Stomach (tissue), 9 donors: ENCODE data around the gene LRRC30. TPM values are rescaled to one million over a fixed set of nuclear protein-coding genes. Genes with fewer than 3 reads are reported as not detected.

Source experiments
- DNase-seq, 2 donors: peaks; one replicate each; pipeline versions ENCODE4 v3.0.0 to v3.0.0-alpha.2; 2013 to 2019
- H3K27ac ChIP-seq, 5 donors: fragments of 200-600 bp in 4 of 5; sonication (generic) in 4 of 5; one replicate each; pipeline ENCODE4 v1.5.1; 2013 to 2019; ENCODE audit warnings: mild to moderate bottlenecking in 1 of 5, moderate library complexity in 1 of 5
- H3K27me3 ChIP-seq, 3 donors: fragments of 200-600 bp; sonication (generic); one replicate each; pipeline ENCODE4 v1.5.1; 2017 to 2019; ENCODE audit warnings: mixed run types in 1 of 3
- H3K36me3 ChIP-seq, 4 donors: fragments of 200-600 bp; sonication (generic); 1 replicate in 3 of 4; 2 replicates in 1 of 4; pipeline ENCODE4 v1.5.1; 2016 to 2019
- H3K4me1 ChIP-seq, 4 donors: fragments of 200-600 bp; sonication (generic); one replicate each; pipeline ENCODE4 v1.5.1; 2016 to 2019
- H3K4me3 ChIP-seq, 4 donors: fragments of 200-600 bp; sonication (generic) in 3 of 4; one replicate each; pipeline ENCODE4 v1.5.1; 2016 to 2019; ENCODE audit warnings: mild to moderate bottlenecking in 1 of 4
- H3K9me3 ChIP-seq, 4 donors: fragments of 200-600 bp; sonication (generic); one replicate each; pipeline ENCODE4 v1.5.1; 2016 to 2019
- CTCF ChIP-seq, 7 experiments: fragments of 450-650 bp in 4 of 7; fragments of 200-600 bp in 3 of 7; sonication (generic) in 3 of 7; IDR thresholded peaks; one replicate each; pipeline ENCODE4 v1.5.1; 2016 to 2019; ENCODE audit warnings: antibody characterized with exemption in 7 of 7, control low read depth in 2 of 7, mild to moderate bottlenecking in 1 of 7
- EP300 ChIP-seq: sonication (generic); formaldehyde crosslinking; IDR thresholded peaks from one replicate; pipeline ENCODE4 v1.6.1; 2017; ENCODE audit warnings: antibody characterized with exemption
- POLR2A ChIP-seq, 4 donors: fragments of 450-650 bp; IDR thresholded peaks; one replicate each; pipeline ENCODE4 v1.6.1; 2016; ENCODE audit warnings: antibody characterized with exemption in 4 of 4, control low read depth in 2 of 4, mild to moderate bottlenecking in 1 of 4, moderate library complexity in 1 of 4
- POLR2AphosphoS5 ChIP-seq, 3 donors: sonication (generic); formaldehyde crosslinking; IDR thresholded peaks; one replicate each; pipeline ENCODE4 v1.6.1; 2016; ENCODE audit warnings: antibody characterized with exemption in 3 of 3
- WGBS, 5 donors: extraction: QIAGEN DNeasy Blood & Tissue Kit in 3 of 5; methylation state at CpG; one replicate each; pipeline versions ENCODE4 v1.1.5 to v1.1.7; 2013 to 2018; 5-methylcytosine and 5-hydroxymethylcytosine counted together
- intact Hi-C: fragments of 100-400 bp; cut with DNase I; formaldehyde crosslinking; loops from one replicate; pipeline ENCODE4 v1.15.1; 2023; ENCODE audit warnings: low total_unique reads
- polyA plus RNA-seq, 3 donors: library from polyadenylated mRNA; stranded (reverse); fragments of 200-250 nt; gene quantifications; one replicate each; pipeline ENCODE4 v1.2.3, GENCODE V29; 2013
- total RNA-seq, 5 donors: library from RNA; depleted of rRNA; stranded (reverse); fragments of >200 nt; gene quantifications; one replicate each; pipeline versions ENCODE4 v1.1.0 to v1.2.3, GENCODE V29; 2014 to 2016
- donor health status: healthy with polysubstance abuse.
- donor health status: Bipolar disorder and iron deficiency.
- donor health status: healthy.

Gene LRRC30
- total and polyA plus RNA-seq, 8 donors = not detected

- WGBS, 5 donors = 48 to 60% (median 56%) methylated on average over 12 of the region's 12 CpGs
- DNase-seq = peak; percentile 29 to 41
- H3K9me3 ChIP-seq = no peaks in the 10 kb centered on the region
- peaks cover 3 to 19% (median 12%) of the 10 kb centered on the region in 4 donors for H3K4me1 ChIP-seq
- no peaks in the 10 kb centered on the region for H3K36me3 ChIP-seq
- no peak overlapping the region for H3K4me3 ChIP-seq
- TF ChIP-seq POLR2A (IDR thresholded peaks at IDR 0.05) = no peak
- TF ChIP-seq POLR2AphosphoS5 (IDR thresholded peaks at IDR 0.05) = no peak
- TF ChIP-seq CTCF (IDR thresholded peaks at IDR 0.05) = no peak
- no peak for TF ChIP-seq EP300
- intact Hi-C loops = loop anchor here (5.0 kb wide), 1 partner anchor 294 kb away; the partner anchor contains the start of gene PTPRM
- peak overlapping the region in 4 of 5 donors; percentile 23 to 62 (median 52) for H3K27ac ChIP-seq
- H3K27me3 ChIP-seq = no peaks in the 10 kb centered on the region
Measured at GRCh38 chr18:7273301-7273921, 42.5 kb downstream of the LRRC30 start.

- no peak for DNase-seq
- intact Hi-C loops = no loop called here
- Histone ChIP-seq H3K27ac (no peak overlapping the region), H3K4me3 (no peak overlapping the region), H3K36me3 (no peaks in the 10 kb centered on the region), H3K4me1 (no peaks in the 10 kb centered on the region), H3K27me3 (no peaks in the 10 kb centered on the region), H3K9me3 (no peaks in the 10 kb centered on the region)
- TF ChIP-seq POLR2AphosphoS5 (IDR thresholded peaks at IDR 0.05) = no peak
- TF ChIP-seq EP300 = no peak
- TF ChIP-seq POLR2A (IDR thresholded peaks at IDR 0.05) = no peak
- TF ChIP-seq CTCF (IDR thresholded peaks at IDR 0.05) = no peak
- WGBS, 5 donors = 74 to 100% (median 87%) methylated on average over 2 of the region's 2 CpGs
Measured at GRCh38 chr18:7281579-7281978, 50.7 kb downstream of the LRRC30 start.

Other genes with a start within 250 kb of the LRRC30 start
- 1 to 10 TPM in 1 of 5 donors, not detected in 4; 1.7 TPM for gene LAMA1, start 113.3 kb upstream of the LRRC30 start, total RNA-seq
- gene LAMA1, start 113.3 kb upstream of the LRRC30 start, polyA plus RNA-seq = 1 to 10 TPM in 1 of 3 donors, under 1 TPM in 1, not detected in 1; 0.31 to 1.2 TPM